Measurements from ENCODE around the gene MTSS2.

DNA sequence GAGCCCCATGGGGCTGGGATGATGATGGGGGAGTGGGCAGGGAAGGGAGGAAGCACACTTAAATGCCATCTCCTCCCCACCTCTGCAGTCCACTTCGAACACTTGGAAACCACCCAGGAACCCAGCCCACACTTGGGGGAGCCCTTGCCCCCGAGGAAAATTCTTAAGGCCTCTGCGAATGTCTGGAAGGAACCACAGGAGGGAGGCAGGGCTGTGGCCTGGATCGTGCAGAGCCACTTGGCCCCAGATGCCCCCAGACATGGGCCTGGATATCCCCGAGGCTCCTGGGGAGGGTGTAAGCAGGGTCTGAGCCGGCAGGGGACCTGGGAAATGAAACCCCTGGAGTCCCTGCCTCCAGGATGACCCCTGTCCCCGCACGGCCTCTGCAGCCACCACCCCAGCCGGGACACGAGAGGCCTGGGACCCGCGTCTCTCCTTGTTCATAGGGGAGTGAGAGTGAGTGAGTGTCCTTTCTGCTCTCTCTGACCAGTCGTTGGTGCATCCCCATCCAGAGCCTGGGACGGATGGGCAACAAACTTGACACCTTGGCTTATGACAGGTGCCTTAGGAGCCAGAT lies 11.8 kb upstream of the MTSS2 start:
- TF ChIP-seq, protein P1, sequence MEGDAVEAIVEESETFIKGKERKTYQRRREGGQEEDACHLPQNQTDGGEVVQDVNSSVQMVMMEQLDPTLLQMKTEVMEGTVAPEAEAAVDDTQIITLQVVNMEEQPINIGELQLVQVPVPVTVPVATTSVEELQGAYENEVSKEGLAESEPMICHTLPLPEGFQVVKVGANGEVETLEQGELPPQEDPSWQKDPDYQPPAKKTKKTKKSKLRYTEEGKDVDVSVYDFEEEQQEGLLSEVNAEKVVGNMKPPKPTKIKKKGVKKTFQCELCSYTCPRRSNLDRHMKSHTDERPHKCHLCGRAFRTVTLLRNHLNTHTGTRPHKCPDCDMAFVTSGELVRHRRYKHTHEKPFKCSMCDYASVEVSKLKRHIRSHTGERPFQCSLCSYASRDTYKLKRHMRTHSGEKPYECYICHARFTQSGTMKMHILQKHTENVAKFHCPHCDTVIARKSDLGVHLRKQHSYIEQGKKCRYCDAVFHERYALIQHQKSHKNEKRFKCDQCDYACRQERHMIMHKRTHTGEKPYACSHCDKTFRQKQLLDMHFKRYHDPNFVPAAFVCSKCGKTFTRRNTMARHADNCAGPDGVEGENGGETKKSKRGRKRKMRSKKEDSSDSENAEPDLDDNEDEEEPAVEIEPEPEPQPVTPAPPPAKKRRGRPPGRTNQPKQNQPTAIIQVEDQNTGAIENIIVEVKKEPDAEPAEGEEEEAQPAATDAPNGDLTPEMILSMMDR (tag by site-specific recombination; IDR thresholded peaks at IDR 0.05) = no peak
- no peak for TF ChIP-seq ZNF394 (tag by site-specific recombination; IDR thresholded peaks at IDR 0.05; ENCODE audit: borderline replicate concordance)
- TF ChIP-seq, protein P2, sequence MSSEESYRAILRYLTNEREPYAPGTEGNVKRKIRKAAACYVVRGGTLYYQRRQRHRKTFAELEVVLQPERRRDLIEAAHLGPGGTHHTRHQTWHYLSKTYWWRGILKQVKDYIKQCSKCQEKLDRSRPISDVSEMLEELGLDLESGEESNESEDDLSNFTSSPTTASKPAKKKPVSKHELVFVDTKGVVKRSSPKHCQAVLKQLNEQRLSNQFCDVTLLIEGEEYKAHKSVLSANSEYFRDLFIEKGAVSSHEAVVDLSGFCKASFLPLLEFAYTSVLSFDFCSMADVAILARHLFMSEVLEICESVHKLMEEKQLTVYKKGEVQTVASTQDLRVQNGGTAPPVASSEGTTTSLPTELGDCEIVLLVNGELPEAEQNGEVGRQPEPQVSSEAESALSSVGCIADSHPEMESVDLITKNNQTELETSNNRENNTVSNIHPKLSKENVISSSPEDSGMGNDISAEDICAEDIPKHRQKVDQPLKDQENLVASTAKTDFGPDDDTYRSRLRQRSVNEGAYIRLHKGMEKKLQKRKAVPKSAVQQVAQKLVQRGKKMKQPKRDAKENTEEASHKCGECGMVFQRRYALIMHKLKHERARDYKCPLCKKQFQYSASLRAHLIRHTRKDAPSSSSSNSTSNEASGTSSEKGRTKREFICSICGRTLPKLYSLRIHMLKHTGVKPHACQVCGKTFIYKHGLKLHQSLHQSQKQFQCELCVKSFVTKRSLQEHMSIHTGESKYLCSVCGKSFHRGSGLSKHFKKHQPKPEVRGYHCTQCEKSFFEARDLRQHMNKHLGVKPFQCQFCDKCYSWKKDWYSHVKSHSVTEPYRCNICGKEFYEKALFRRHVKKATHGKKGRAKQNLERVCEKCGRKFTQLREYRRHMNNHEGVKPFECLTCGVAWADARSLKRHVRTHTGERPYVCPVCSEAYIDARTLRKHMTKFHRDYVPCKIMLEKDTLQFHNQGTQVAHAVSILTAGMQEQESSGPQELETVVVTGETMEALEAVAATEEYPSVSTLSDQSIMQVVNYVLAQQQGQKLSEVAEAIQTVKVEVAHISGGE (tag by site-specific recombination; conservative IDR thresholded peaks at IDR 0.05; ENCODE audit: low read depth) = no peak
- no peak for TF ChIP-seq SP2 (tag by site-specific recombination; IDR thresholded peaks at IDR 0.05)
- TF ChIP-seq ZNF624 (tag by site-specific recombination; IDR thresholded peaks at IDR 0.05) = no peak
- no peak for TF ChIP-seq ZNF768 (tag by site-specific recombination; IDR thresholded peaks at IDR 0.05)
- TF ChIP-seq, protein P3, sequence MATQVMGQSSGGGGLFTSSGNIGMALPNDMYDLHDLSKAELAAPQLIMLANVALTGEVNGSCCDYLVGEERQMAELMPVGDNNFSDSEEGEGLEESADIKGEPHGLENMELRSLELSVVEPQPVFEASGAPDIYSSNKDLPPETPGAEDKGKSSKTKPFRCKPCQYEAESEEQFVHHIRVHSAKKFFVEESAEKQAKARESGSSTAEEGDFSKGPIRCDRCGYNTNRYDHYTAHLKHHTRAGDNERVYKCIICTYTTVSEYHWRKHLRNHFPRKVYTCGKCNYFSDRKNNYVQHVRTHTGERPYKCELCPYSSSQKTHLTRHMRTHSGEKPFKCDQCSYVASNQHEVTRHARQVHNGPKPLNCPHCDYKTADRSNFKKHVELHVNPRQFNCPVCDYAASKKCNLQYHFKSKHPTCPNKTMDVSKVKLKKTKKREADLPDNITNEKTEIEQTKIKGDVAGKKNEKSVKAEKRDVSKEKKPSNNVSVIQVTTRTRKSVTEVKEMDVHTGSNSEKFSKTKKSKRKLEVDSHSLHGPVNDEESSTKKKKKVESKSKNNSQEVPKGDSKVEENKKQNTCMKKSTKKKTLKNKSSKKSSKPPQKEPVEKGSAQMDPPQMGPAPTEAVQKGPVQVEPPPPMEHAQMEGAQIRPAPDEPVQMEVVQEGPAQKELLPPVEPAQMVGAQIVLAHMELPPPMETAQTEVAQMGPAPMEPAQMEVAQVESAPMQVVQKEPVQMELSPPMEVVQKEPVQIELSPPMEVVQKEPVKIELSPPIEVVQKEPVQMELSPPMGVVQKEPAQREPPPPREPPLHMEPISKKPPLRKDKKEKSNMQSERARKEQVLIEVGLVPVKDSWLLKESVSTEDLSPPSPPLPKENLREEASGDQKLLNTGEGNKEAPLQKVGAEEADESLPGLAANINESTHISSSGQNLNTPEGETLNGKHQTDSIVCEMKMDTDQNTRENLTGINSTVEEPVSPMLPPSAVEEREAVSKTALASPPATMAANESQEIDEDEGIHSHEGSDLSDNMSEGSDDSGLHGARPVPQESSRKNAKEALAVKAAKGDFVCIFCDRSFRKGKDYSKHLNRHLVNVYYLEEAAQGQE (tag by site-specific recombination; IDR thresholded peaks at IDR 0.05) = no peak
- TF ChIP-seq, protein P4, sequence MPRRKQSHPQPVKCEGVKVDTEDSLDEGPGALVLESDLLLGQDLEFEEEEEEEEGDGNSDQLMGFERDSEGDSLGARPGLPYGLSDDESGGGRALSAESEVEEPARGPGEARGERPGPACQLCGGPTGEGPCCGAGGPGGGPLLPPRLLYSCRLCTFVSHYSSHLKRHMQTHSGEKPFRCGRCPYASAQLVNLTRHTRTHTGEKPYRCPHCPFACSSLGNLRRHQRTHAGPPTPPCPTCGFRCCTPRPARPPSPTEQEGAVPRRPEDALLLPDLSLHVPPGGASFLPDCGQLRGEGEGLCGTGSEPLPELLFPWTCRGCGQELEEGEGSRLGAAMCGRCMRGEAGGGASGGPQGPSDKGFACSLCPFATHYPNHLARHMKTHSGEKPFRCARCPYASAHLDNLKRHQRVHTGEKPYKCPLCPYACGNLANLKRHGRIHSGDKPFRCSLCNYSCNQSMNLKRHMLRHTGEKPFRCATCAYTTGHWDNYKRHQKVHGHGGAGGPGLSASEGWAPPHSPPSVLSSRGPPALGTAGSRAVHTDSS (tag by site-specific recombination; IDR thresholded peaks at IDR 0.05) = no peak
- no peak for TF ChIP-seq YY1 (tag by site-specific recombination; IDR thresholded peaks at IDR 0.05)
- no peak for TF ChIP-seq ZNF777 (tag by site-specific recombination; IDR thresholded peaks at IDR 0.05; ENCODE audit: borderline replicate concordance)
- TF ChIP-seq ZNF121 (tag by site-specific recombination; IDR thresholded peaks at IDR 0.05) = no peak
